H1 (cell line): ENCODE data around the gene GPSM1.

Source experiments
- CHD2 ChIP-seq: IDR thresholded peaks from 2 replicates; pipeline ENCODE4 v1.6.1; 2012; ENCODE audit warnings: low read length, improper control_type of control experiment
- MAX ChIP-seq: IDR thresholded peaks from 2 replicates; pipeline ENCODE4 v1.6.1; 2012; ENCODE audit warnings: inconsistent platforms
- POLR2A ChIP-seq, 2 experiments: IDR thresholded peaks; 1 replicate in 1 of 2; 2 replicates in 1 of 2; pipeline ENCODE4 v1.6.1; 2011; ENCODE audit warnings: low read depth in 2 of 2, low read length in 2 of 2, mild to moderate bottlenecking in 2 of 2; ENCODE audit errors: control extremely low read depth in 1 of 2

- TF ChIP-seq MAX (no peak), CHD2 (no peak), POLR2A (IDR thresholded peaks at IDR 0.05; ENCODE audit: control extremely low read depth in 1 of 2, low read depth in 2 of 2, low read length in 2 of 2) (no peak)
These were observed 14.9 kb upstream of the GPSM1 start for GRCh38 chr9:136312436-136312835.
